Hepatocyte (in vitro differentiated cells): ENCODE results near the gene AAR2.

Experiments
- EZH2 ChIP-seq: fragments of 200-600 bp; sonication (generic); IDR thresholded peaks from 2 replicates; pipeline ENCODE4 v1.6.1; 2016; ENCODE audit warnings: antibody characterized with exemption, mild to moderate bottlenecking, borderline replicate concordance
- EZH2phosphoT487 ChIP-seq: fragments of 200-600 bp; sonication (generic); IDR thresholded peaks from one replicate; pipeline ENCODE4 v1.6.1; 2018; ENCODE audit warnings: antibody characterized with exemption, mild to moderate bottlenecking, low read depth, moderate library complexity; ENCODE audit not compliant: unreplicated experiment, severe bottlenecking
- TF ChIP-seq, protein P1 (sequence below): fragments of 200-600 bp; sonication (generic); IDR thresholded peaks from 2 replicates; pipeline ENCODE4 v1.5.1; 2016; ENCODE audit warnings: antibody characterized with exemption, mild to moderate bottlenecking; ENCODE audit not compliant: poor library complexity

GRCh38 chr20:36234771-36235320 is 1.4 kb upstream of the AAR2 start:
- TF ChIP-seq, protein P1, sequence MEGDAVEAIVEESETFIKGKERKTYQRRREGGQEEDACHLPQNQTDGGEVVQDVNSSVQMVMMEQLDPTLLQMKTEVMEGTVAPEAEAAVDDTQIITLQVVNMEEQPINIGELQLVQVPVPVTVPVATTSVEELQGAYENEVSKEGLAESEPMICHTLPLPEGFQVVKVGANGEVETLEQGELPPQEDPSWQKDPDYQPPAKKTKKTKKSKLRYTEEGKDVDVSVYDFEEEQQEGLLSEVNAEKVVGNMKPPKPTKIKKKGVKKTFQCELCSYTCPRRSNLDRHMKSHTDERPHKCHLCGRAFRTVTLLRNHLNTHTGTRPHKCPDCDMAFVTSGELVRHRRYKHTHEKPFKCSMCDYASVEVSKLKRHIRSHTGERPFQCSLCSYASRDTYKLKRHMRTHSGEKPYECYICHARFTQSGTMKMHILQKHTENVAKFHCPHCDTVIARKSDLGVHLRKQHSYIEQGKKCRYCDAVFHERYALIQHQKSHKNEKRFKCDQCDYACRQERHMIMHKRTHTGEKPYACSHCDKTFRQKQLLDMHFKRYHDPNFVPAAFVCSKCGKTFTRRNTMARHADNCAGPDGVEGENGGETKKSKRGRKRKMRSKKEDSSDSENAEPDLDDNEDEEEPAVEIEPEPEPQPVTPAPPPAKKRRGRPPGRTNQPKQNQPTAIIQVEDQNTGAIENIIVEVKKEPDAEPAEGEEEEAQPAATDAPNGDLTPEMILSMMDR: no peak
- TF ChIP-seq EZH2 (no peak), EZH2phosphoT487 (no peak)
